GM08714 (cell line): ENCODE measurements around the gene MRTFA.

Source experiments
- H3K4me3 ChIP-seq: fragments of 200-500 bp; sonication (Bioruptor generic); 2 replicates; pipeline ENCODE4 v1.5.1; 2014; ENCODE audit warnings: mild to moderate bottlenecking, low read length, inconsistent platforms
- ZNF274 ChIP-seq: IDR thresholded peaks from 2 replicates; pipeline ENCODE4 v1.6.1; 2012; ENCODE audit warnings: mild to moderate bottlenecking, low read depth, low read length

The MRTFA gene

GRCh38 chr22:40472579-40472978 lies 163.9 kb downstream of the MRTFA start:
- TF ChIP-seq ZNF274: no peak
- H3K4me3 ChIP-seq: no peak overlapping the region

DNA sequence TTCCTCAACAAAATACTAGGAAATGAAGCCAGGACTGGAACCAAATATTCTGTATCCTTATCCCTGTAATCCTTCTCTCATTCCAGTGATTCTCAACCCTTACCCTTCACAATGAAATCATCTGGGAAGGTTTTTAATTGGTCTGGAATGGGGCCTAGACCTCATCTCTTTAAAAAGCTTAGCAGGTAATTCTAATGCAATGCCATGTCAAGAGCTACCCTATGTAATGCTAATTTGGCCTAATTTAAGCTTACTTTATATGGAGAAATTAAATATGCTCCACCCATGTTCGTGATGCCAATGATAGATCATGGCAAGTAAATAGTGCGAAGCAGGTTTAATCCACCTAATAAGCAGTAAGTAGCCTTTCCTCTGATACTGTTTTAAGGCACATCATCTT lies 164.5 kb downstream of the MRTFA start:
- TF ChIP-seq ZNF274: no peak
- no peak overlapping the region for H3K4me3 ChIP-seq

DNA sequence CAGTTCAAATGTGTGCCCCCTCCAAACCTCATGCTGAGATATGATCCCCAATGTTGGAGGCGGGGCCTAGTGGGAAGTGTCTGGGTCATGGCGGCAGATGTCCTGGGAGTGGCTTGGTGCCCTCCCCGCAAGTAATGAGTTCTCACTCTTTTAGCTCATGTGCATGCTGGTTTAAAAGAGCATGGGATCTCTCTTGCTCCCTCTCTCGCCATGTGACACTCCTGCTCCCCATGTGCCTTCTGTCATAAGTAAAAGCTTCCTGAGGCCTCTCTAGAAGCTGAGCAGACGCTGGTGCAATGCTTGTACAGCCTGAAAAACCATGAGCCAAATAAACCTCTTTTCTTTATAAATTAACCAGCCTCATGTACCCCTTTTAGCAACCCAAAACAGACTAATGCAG lies 167.3 kb downstream of the MRTFA start:
- no peak overlapping the region for H3K4me3 ChIP-seq
- TF ChIP-seq ZNF274: no peak

GRCh38 chr22:40468616-40469015 lies 167.9 kb downstream of the MRTFA start:
- no peak overlapping the region for H3K4me3 ChIP-seq

GRCh38 chr22:40466976-40467375 lies 169.5 kb downstream of the MRTFA start:
- no peak overlapping the region for H3K4me3 ChIP-seq
- TF ChIP-seq ZNF274: no peak

More at GRCh38 chr22:40468616-40469015, 167.9 kb downstream of the MRTFA start:
- no peak for TF ChIP-seq ZNF274

- H3K4me3 ChIP-seq: peak overlapping the region; percentile 81
- TF ChIP-seq ZNF274: no peak
Measured at GRCh38 chr22:40463683-40464082, 172.8 kb downstream of the MRTFA start.

- peak overlapping the region; percentile 81 for H3K4me3 ChIP-seq
- TF ChIP-seq ZNF274: no peak
Measured at GRCh38 chr22:40463017-40463631, 173.4 kb downstream of the MRTFA start.

- peak overlapping the region; percentile 81 for H3K4me3 ChIP-seq
Measured at GRCh38 chr22:40462195-40462984, 174.1 kb downstream of the MRTFA start.

DNA sequence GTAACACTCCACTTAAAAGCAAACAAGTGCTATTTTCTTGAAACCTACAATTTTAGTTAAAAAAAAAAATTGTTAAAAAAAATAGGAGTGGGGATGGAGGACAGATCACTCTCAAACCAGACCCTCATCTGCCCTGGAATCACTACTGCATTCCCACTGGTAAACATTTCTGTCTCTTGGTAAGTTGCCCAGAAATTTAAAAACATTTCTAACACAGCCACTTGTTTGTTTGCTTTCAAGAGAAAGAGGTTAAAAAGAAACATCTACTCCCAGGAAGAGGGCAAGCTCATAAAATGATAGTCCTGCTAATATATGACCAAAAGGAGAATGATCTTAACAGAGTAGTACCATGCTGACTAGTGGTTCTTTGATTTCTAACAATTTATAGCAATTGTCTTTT lies 182.8 kb downstream of the MRTFA start:
- no peak overlapping the region for H3K4me3 ChIP-seq
- no peak for TF ChIP-seq ZNF274

More at GRCh38 chr22:40462195-40462984, 174.1 kb downstream of the MRTFA start:
- TF ChIP-seq ZNF274: no peak

- no peak for TF ChIP-seq ZNF274
- no peak overlapping the region for H3K4me3 ChIP-seq
Measured at GRCh38 chr22:40452730-40453487, 183.6 kb downstream of the MRTFA start.

DNA sequence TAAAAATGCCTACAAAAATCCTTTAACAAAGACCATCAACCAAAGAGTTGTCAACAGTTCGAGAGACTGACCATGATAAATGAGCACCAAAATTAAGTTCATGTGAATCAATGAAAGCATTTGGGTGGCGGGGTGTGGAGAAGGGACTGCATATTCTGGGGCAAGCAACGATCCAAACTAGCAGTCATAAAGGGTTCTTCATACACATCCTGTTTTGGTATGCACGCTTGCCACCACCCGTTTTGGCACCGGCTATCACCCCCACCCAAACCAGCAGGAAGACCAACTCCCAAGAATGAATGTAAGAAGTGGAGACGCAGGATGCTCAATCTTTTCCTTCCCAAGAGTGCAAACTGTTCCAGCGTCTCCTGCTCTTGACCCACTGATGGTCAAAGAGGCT lies 185.3 kb downstream of the MRTFA start:
- no peak overlapping the region for H3K4me3 ChIP-seq
- TF ChIP-seq ZNF274: no peak

- TF ChIP-seq ZNF274: no peak
- H3K4me3 ChIP-seq: no peak overlapping the region
Measured at GRCh38 chr22:40450616-40451015, 185.9 kb downstream of the MRTFA start.

DNA sequence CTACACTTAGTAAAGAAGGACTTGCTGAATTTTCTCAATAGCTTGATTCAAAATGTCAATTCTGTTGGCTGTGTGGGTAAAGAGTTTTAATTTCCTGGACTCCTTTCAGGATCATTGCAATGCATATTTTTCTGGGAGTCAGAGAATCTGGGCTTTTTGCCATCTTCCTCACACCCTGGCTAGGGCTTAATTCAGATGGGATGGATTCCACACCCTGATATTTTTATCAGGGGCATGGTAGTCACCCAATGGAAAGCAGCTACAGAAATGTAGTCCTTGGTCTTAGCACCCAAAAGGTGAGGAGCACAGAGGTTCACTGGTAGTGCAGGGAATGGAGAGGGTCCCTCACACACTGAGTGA lies 186.9 kb downstream of the MRTFA start:
- TF ChIP-seq ZNF274: no peak
- no peak overlapping the region for H3K4me3 ChIP-seq

DNA sequence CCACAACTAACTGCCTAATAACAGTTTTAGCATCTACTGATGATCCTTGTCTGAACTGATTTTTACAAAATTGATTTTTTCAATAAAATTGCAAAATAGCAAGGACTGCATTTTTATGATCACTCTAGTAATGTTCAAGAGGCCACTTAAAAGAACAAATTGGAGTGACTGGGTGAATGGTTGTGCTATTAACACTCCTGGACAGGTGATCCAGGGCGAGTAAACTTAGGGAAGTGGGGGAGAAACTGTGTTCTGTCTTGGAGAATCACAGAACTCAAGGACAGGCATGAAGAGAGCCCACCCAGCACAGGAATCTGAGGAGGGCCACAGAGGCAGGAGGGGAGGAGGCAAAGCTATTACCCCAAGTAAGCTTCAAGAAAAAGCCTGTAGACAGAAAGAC lies 190.3 kb downstream of the MRTFA start:
- no peak overlapping the region for H3K4me3 ChIP-seq
- no peak for TF ChIP-seq ZNF274
